HG03175 (cell line): ENCODE measurements around the gene CCDC97.
"Not testable (repeated sequence)": the region's sequence is repeated elsewhere in the genome, so short reads cannot be mapped to it uniquely, and the experiment has no call there.

Source experiments
- ATAC-seq: cut with Tn5 transposase; IDR thresholded peaks from one replicate; pipeline ENCODE4 v1.9.1; 2021; ENCODE audit warnings: mild to moderate bottlenecking, moderate library complexity; ENCODE audit not compliant: unreplicated experiment

Gene CCDC97

GRCh38 chr19:41330946-41331678 is 21.1 kb downstream of the CCDC97 start:
- no peak for ATAC-seq

- no peak for ATAC-seq
These were observed 22.0 kb downstream of the CCDC97 start for GRCh38 chr19:41332000-41332399.

GRCh38 chr19:41332468-41332867 is 22.5 kb downstream of the CCDC97 start:
- no peak for ATAC-seq

GRCh38 chr19:41334793-41335192 is 24.8 kb downstream of the CCDC97 start:
- no peak for ATAC-seq

GRCh38 chr19:41335467-41335866 is 25.5 kb downstream of the CCDC97 start:
- ATAC-seq = no peak

- no peak for ATAC-seq
These were observed 30.0 kb downstream of the CCDC97 start for GRCh38 chr19:41339936-41340335.

GRCh38 chr19:41341669-41342490 is 31.9 kb downstream of the CCDC97 start:
- ATAC-seq = no peak

GRCh38 chr19:41344162-41344561 is 34.2 kb downstream of the CCDC97 start:
- no peak for ATAC-seq

- not testable (repeated sequence) for ATAC-seq
These were observed 36.9 kb downstream of the CCDC97 start for GRCh38 chr19:41346916-41347315.

- ATAC-seq = peak; percentile 3
These were observed 40.9 kb downstream of the CCDC97 start for GRCh38 chr19:41350735-41351338.

GRCh38 chr19:41351339-41352245 is 41.6 kb downstream of the CCDC97 start:
- peak; percentile 37 for ATAC-seq

GRCh38 chr19:41352279-41352608 is 42.3 kb downstream of the CCDC97 start:
- ATAC-seq = no peak

GRCh38 chr19:41352609-41353465 is 42.9 kb downstream of the CCDC97 start:
- ATAC-seq = no peak

GRCh38 chr19:41353466-41354342 is 43.7 kb downstream of the CCDC97 start, which contains the start of gene TGFB1:
TSS of gene TGFB1 (minus strand) at chr19:41353922. CDS start at chr19:41353044, 878 bp downstream.
- peak; percentile 54 for ATAC-seq

- ATAC-seq = peak; percentile 0
These were observed 44.5 kb downstream of the CCDC97 start for GRCh38 chr19:41354343-41354953.

- no peak for ATAC-seq
These were observed 45.1 kb downstream of the CCDC97 start for GRCh38 chr19:41355035-41355434.

- ATAC-seq = no peak
These were observed 45.8 kb downstream of the CCDC97 start for GRCh38 chr19:41355802-41356201.

GRCh38 chr19:41356984-41357739 is 47.2 kb downstream of the CCDC97 start:
- ATAC-seq = no peak
